HG03432 (cell line): ENCODE data around the gene GPR108.

Experiments used
- ATAC-seq: cut with Tn5 transposase; IDR thresholded peaks from one replicate; pipeline ENCODE4 v1.9.1; 2021; ENCODE audit warnings: mild to moderate bottlenecking, moderate library complexity; ENCODE audit not compliant: unreplicated experiment

GPR108 gene

DNA sequence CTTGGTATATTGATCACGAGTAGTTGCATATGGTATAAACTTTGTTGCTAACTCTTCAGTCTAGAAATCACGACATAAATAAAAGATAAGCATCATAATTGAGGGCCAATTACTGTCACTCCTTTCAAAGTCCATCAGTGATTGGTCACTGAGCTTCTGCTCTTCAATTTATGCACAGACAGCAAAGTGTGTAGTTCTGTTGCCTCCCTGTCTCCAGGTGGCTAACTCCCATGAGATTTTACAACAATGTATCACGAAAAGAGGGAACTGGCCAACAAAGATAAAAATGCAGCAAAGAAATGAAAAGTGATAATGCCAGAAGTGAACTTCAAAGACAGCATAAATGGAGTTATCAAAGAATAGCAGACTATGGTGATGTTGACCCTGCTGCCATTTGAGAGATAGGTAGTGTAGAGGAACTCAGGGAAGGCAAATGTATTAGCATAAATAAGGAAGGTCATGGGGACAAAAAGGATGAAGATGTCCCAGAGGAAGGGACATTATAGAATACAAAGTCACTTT, 54.7 kb downstream of the GPR108 start:
- no peak for ATAC-seq

- no peak for ATAC-seq
Observed at GRCh38 chr19:6680141-6680540, 57.2 kb downstream of the GPR108 start.
